Activated CD8-positive, alpha-beta T cell treated with anti-CD3 and anti-CD28 coated beads for 36 hours (primary cell): ENCODE results near the gene RALB. TPM values are rescaled to one million over a fixed set of nuclear protein-coding genes. Genes with fewer than 3 reads are reported as not detected.
"Not testable (repeated sequence)": the region's sequence is repeated elsewhere in the genome, so short reads cannot be mapped to it uniquely, and the experiment has no call there.

ENCODE experiments used
- ATAC-seq: fragments of 200-7000 bp; cut with Tn5 transposase; one replicate; pipeline ENCODE4 v1.10.0; 2021; ENCODE audit warnings: mild to moderate bottlenecking, moderate library complexity
- CTCF ChIA-PET: fragments of 350-600 bp; sonication (Branson Sonifier 250); formaldehyde crosslinking; loops from one replicate; lab custom pipeline; 2021; ENCODE audit warnings: antibody characterized with exemption; lab: Charles Lee
- POLR2A ChIA-PET: fragments of 350-600 bp; sonication (Branson Sonifier 250); formaldehyde crosslinking; loops from one replicate; lab custom pipeline; 2021; ENCODE audit warnings: antibody characterized with exemption; lab: Charles Lee
- DNase-seq: peaks from one replicate; pipeline ENCODE4 v3.0.0-alpha.2; 2020
- H3K27ac Mint-ChIP-seq: one replicate; pipeline ENCODE4 v1.8.0; 2021; ENCODE audit warnings: mild to moderate bottlenecking, mixed read lengths
- H3K27me3 Mint-ChIP-seq: one replicate; pipeline ENCODE4 v1.8.0; 2021; ENCODE audit warnings: mixed read lengths
- H3K36me3 Mint-ChIP-seq: one replicate; pipeline ENCODE4 v1.8.0; 2021; ENCODE audit warnings: low read depth, mixed read lengths
- H3K4me1 Mint-ChIP-seq: one replicate; pipeline ENCODE4 v1.8.0; 2021; ENCODE audit warnings: low read depth, mixed read lengths
- H3K4me3 Mint-ChIP-seq: one replicate; pipeline ENCODE4 v1.8.0; 2021; ENCODE audit warnings: mild to moderate bottlenecking, moderate library complexity, mixed read lengths
- H3K9me3 Mint-ChIP-seq: one replicate; pipeline ENCODE4 v1.8.0; 2021; ENCODE audit warnings: mixed read lengths
- CTCF ChIP-seq: fragments of 200-600 bp; IDR thresholded peaks from one replicate; pipeline ENCODE4 v1.8.0; 2022; ENCODE audit warnings: antibody characterized with exemption, mild to moderate bottlenecking
- intact Hi-C: fragments of 100-400 bp; cut with micrococcal nuclease; formaldehyde crosslinking; loops from one replicate; pipeline ENCODE4 v1.10.0; 2022
- total RNA-seq, 2 experiments: library from RNA; stranded (reverse); gene quantifications; one replicate each; pipeline ENCODE4 v1.2.3, GENCODE V29; 2021

Gene RALB
- total RNA-seq, 2 experiments from 2014 or later, result 16.7 to 17.6 TPM

- no peaks in the 10 kb centered on the region for H3K36me3 Mint-ChIP-seq
- no peaks in the 10 kb centered on the region for H3K27me3 Mint-ChIP-seq
- ATAC-seq (no peak), DNase-seq (no peak)
- intact Hi-C loops, result no loop called here
- no peaks in the 10 kb centered on the region for H3K9me3 Mint-ChIP-seq
- no peak overlapping the region for H3K4me3 Mint-ChIP-seq
- no peak overlapping the region for H3K27ac Mint-ChIP-seq
- H3K4me1 Mint-ChIP-seq, result peaks cover 3% of the 10 kb centered on the region
- ChIA-PET POLR2A (no interaction called here), CTCF (interaction anchor here (1.3 kb wide), 1 partner anchor 197 kb away, joined by 3 read pairs; no protein-coding TSS in a partner anchor)
- TF ChIP-seq CTCF, result no peak
These were observed 54.8 kb downstream of the RALB start for GRCh38 chr2:120307482-120307881.

GRCh38 chr2:120308038-120308910, 55.6 kb downstream of the RALB start:
- DNase-seq, result peak; percentile 36
- POLR2A ChIA-PET, result no interaction called here

GRCh38 chr2:120310136-120310535, 57.5 kb downstream of the RALB start:
- Mint-ChIP-seq H3K27ac (no peak overlapping the region), H3K9me3 (no peaks in the 10 kb centered on the region), H3K4me1 (peaks cover 18% of the 10 kb centered on the region), H3K4me3 (no peak overlapping the region), H3K27me3 (no peaks in the 10 kb centered on the region), H3K36me3 (no peaks in the 10 kb centered on the region)
- TF ChIP-seq CTCF, result no peak
- ATAC-seq (no peak), DNase-seq (no peak)
- CTCF ChIA-PET, result interaction anchor here (1.0 to 6.3 kb wide), 5 partner anchors 9 to 201 kb away, joined by 3 to 79 read pairs (median 4); no protein-coding TSS in a partner anchor
- POLR2A ChIA-PET, result no interaction called here
- intact Hi-C loops, result loop anchor here (5.0 to 10.0 kb wide), 2 partner anchors 78 to 195 kb away; no protein-coding TSS in a partner anchor

More at GRCh38 chr2:120308038-120308910, 55.6 kb downstream of the RALB start:
- Mint-ChIP-seq H3K9me3 (no peaks in the 10 kb centered on the region), H3K4me3 (no peak overlapping the region), H3K27ac (no peak overlapping the region), H3K4me1 (peaks cover 1% of the 10 kb centered on the region), H3K36me3 (no peaks in the 10 kb centered on the region), H3K27me3 (no peaks in the 10 kb centered on the region)
- no peak for ATAC-seq
- intact Hi-C loops, result no loop called here
- CTCF ChIA-PET, result interaction anchor here (1.3 kb wide), 1 partner anchor 198 kb away, joined by 3 read pairs; no protein-coding TSS in a partner anchor
- no peak for TF ChIP-seq CTCF

- H3K9me3 Mint-ChIP-seq, H3K27me3 Mint-ChIP-seq, H3K36me3 Mint-ChIP-seq, POLR2A ChIA-PET, H3K27ac Mint-ChIP-seq, H3K4me3 Mint-ChIP-seq, DNase-seq, ATAC-seq: not testable (repeated sequence)
- CTCF ChIA-PET, result interaction anchor here (1.1 to 6.3 kb wide), 5 partner anchors 10 to 202 kb away, joined by 3 to 79 read pairs (median 4); no protein-coding TSS in a partner anchor
- peaks cover 19% of the 10 kb centered on the region for H3K4me1 Mint-ChIP-seq
- intact Hi-C loops, result loop anchor here (5.0 to 10.0 kb wide), 2 partner anchors 79 to 196 kb away; no protein-coding TSS in a partner anchor
These were observed 58.2 kb downstream of the RALB start for GRCh38 chr2:120310841-120311240.

- no peak for TF ChIP-seq CTCF
- H3K27ac Mint-ChIP-seq, result no peak overlapping the region
- no peak overlapping the region for H3K4me3 Mint-ChIP-seq
- intact Hi-C loops, result loop anchor here (5.0 to 10.0 kb wide), 2 partner anchors 80 to 197 kb away; no protein-coding TSS in a partner anchor
- H3K4me1 Mint-ChIP-seq, result peaks cover 19% of the 10 kb centered on the region
- DNase-seq, result no peak
- CTCF ChIA-PET, result interaction anchor here (0.7 to 6.3 kb wide), 22 partner anchors 9 to 670 kb away, joined by 3 to 79 read pairs (median 6); partner anchors contain the start of genes RALB and TMEM185B
- H3K36me3 Mint-ChIP-seq, result no peaks in the 10 kb centered on the region
- POLR2A ChIA-PET, result no interaction called here
- no peaks in the 10 kb centered on the region for H3K9me3 Mint-ChIP-seq
- no peak for ATAC-seq
- no peaks in the 10 kb centered on the region for H3K27me3 Mint-ChIP-seq
These were observed 59.4 kb downstream of the RALB start for GRCh38 chr2:120312076-120312475.
